HEK293 (cell line): Measurements from ENCODE around the gene CASQ2.

Experiments used
- CTCF ChIA-PET: fragments of 350-600 bp; formaldehyde crosslinking; extraction: SDS; loops from one replicate; lab custom pipeline; 2021; ENCODE audit warnings: antibody characterized with exemption; lab: Yijun Ruan, JAX
- POLR2A ChIA-PET: fragments of 300-600 bp; formaldehyde crosslinking; extraction: SDS; loops from one replicate; lab custom pipeline; 2020; ENCODE audit warnings: antibody characterized with exemption, inconsistent platforms; lab: Yijun Ruan, JAX
- H3K27ac ChIP-seq: fragments of 200-500 bp; sonication (Bioruptor generic); 2 replicates; pipeline ENCODE4 v1.5.1; 2014; ENCODE audit warnings: low read depth, low read length, control low read depth, inconsistent platforms; ENCODE audit errors: extremely low read depth
- H3K36me3 ChIP-seq, 2 experiments: fragments of 200-500 bp in 1 of 2; sonication (Bioruptor generic) in 1 of 2; 1 replicate in 1 of 2; 2 replicates in 1 of 2; pipeline ENCODE4 v1.5.1; 2014 to 2017; ENCODE audit warnings: inconsistent platforms in 2 of 2, low read length in 2 of 2; ENCODE audit not compliant: control insufficient read depth in 2 of 2, insufficient read depth in 1 of 2
- H3K4me1 ChIP-seq: fragments of 200-500 bp; sonication (Bioruptor generic); 2 replicates; pipeline ENCODE4 v1.5.1; 2014; ENCODE audit warnings: mild to moderate bottlenecking, low read length, inconsistent platforms; ENCODE audit not compliant: control insufficient read depth, insufficient read depth
- H3K4me3 ChIP-seq: 2 replicates; pipeline ENCODE4 v1.5.1; 2011; ENCODE audit warnings: low read depth, mild to moderate bottlenecking, control low read depth, low read length, moderate library complexity
- H3K9me3 ChIP-seq: fragments of 200-500 bp; sonication (Bioruptor generic); 2 replicates; pipeline ENCODE4 v1.5.1; 2014; ENCODE audit warnings: low read depth, low read length, inconsistent platforms; ENCODE audit not compliant: control insufficient read depth, insufficient read depth
- BCL11A ChIP-seq: fragments of 450-650 bp; formaldehyde crosslinking; IDR thresholded peaks from 2 replicates; pipeline ENCODE4 v1.5.1; 2016; ENCODE audit warnings: low read depth, missing biosample characterization, missing genetic modification characterization
- BCL6B ChIP-seq: fragments of 450-650 bp; formaldehyde crosslinking; IDR thresholded peaks from 2 replicates; pipeline ENCODE4 v1.5.1; 2017; ENCODE audit warnings: missing biosample characterization, missing genetic modification characterization
- EGR2 ChIP-seq: fragments of 450-650 bp; formaldehyde crosslinking; IDR thresholded peaks from 2 replicates; pipeline ENCODE4 v1.5.1; 2016; ENCODE audit warnings: low read depth, missing biosample characterization, missing genetic modification characterization
- GLI2 ChIP-seq: fragments of 450-650 bp; formaldehyde crosslinking; IDR thresholded peaks from 2 replicates; pipeline ENCODE4; 2017; ENCODE audit warnings: missing biosample characterization, missing genetic modification characterization, low read depth, borderline replicate concordance
- GLIS1 ChIP-seq: fragments of 450-650 bp; formaldehyde crosslinking; IDR thresholded peaks from 2 replicates; pipeline ENCODE4 v1.5.1; 2016; ENCODE audit warnings: missing biosample characterization, missing genetic modification characterization
- IKZF3 ChIP-seq: fragments of 450-650 bp; IDR thresholded peaks from 2 replicates; pipeline ENCODE4 v1.5.0; 2018; ENCODE audit warnings: missing biosample characterization, mild to moderate bottlenecking, missing genetic modification characterization, moderate library complexity
- PRDM1 ChIP-seq: fragments of 450-650 bp; formaldehyde crosslinking; IDR thresholded peaks from 2 replicates; pipeline ENCODE4; 2016; ENCODE audit warnings: missing biosample characterization, missing genetic modification characterization
- YY2 ChIP-seq: fragments of 450-650 bp; formaldehyde crosslinking; IDR thresholded peaks from 2 replicates; pipeline ENCODE4 v1.5.1; 2016; ENCODE audit warnings: missing biosample characterization, missing genetic modification characterization
- ZBTB20 ChIP-seq: fragments of 450-650 bp; formaldehyde crosslinking; IDR thresholded peaks from 2 replicates; pipeline ENCODE4 v1.5.1; 2016; ENCODE audit warnings: missing biosample characterization, missing genetic modification characterization
- ZBTB44 ChIP-seq: fragments of 450-650 bp; IDR thresholded peaks from 2 replicates; pipeline ENCODE4 v1.5.1; 2018; ENCODE audit warnings: missing biosample characterization, mild to moderate bottlenecking, missing genetic modification characterization
- ZBTB6 ChIP-seq: fragments of 450-650 bp; formaldehyde crosslinking; IDR thresholded peaks from 2 replicates; pipeline ENCODE4 v1.5.1; 2017; ENCODE audit warnings: missing biosample characterization, missing genetic modification characterization
- ZBTB7A ChIP-seq: fragments of 450-650 bp; formaldehyde crosslinking; IDR thresholded peaks from 2 replicates; pipeline ENCODE4 v1.5.1; 2016; ENCODE audit warnings: low read depth, missing biosample characterization, missing genetic modification characterization
- ZBTB8A ChIP-seq: fragments of 450-650 bp; formaldehyde crosslinking; IDR thresholded peaks from 2 replicates; pipeline ENCODE4 v1.5.1; 2016; ENCODE audit warnings: missing biosample characterization, missing genetic modification characterization
- ZFP69B ChIP-seq: fragments of 450-650 bp; formaldehyde crosslinking; IDR thresholded peaks from 2 replicates; pipeline ENCODE4 v1.5.1; 2016; ENCODE audit warnings: missing biosample characterization, missing genetic modification characterization
- ZNF132 ChIP-seq: fragments of 450-650 bp; formaldehyde crosslinking; IDR thresholded peaks from 2 replicates; pipeline ENCODE4 v1.5.1; 2017; ENCODE audit warnings: missing biosample characterization, missing genetic modification characterization, borderline replicate concordance
- ZNF175 ChIP-seq: fragments of 450-650 bp; formaldehyde crosslinking; IDR thresholded peaks from 2 replicates; pipeline ENCODE4 v1.5.1; 2016; ENCODE audit warnings: missing biosample characterization, missing genetic modification characterization
- ZNF18 ChIP-seq: fragments of 450-650 bp; formaldehyde crosslinking; IDR thresholded peaks from 2 replicates; pipeline ENCODE4 v1.5.1; 2016; ENCODE audit warnings: missing biosample characterization, missing genetic modification characterization
- ZNF341 ChIP-seq: fragments of 450-650 bp; formaldehyde crosslinking; IDR thresholded peaks from 2 replicates; pipeline ENCODE4; 2016; ENCODE audit warnings: low read depth, missing biosample characterization, missing genetic modification characterization
- ZNF37A ChIP-seq: fragments of 450-650 bp; IDR thresholded peaks from 2 replicates; pipeline ENCODE4 v1.5.1; 2018; ENCODE audit warnings: missing biosample characterization, missing genetic modification characterization
- ZNF426 ChIP-seq: fragments of 450-650 bp; formaldehyde crosslinking; IDR thresholded peaks from 2 replicates; pipeline ENCODE4 v1.5.1; 2017; ENCODE audit warnings: missing biosample characterization, missing genetic modification characterization, mild to moderate bottlenecking, inconsistent platforms, moderate library complexity
- ZNF654 ChIP-seq: fragments of 450-650 bp; formaldehyde crosslinking; IDR thresholded peaks from 2 replicates; pipeline ENCODE4 v1.5.1; 2016; ENCODE audit warnings: low read depth, missing biosample characterization, missing genetic modification characterization
- ZNF768 ChIP-seq: fragments of 450-650 bp; formaldehyde crosslinking; IDR thresholded peaks from 2 replicates; pipeline ENCODE4 v1.5.1; 2018; ENCODE audit warnings: missing biosample characterization, mild to moderate bottlenecking, missing genetic modification characterization
- ZNF777 ChIP-seq: fragments of 450-650 bp; formaldehyde crosslinking; IDR thresholded peaks from 2 replicates; pipeline ENCODE4 v1.5.1; 2017; ENCODE audit warnings: missing biosample characterization, missing genetic modification characterization, borderline replicate concordance
- TF ChIP-seq, protein P1 (sequence below): fragments of 450-650 bp; formaldehyde crosslinking; IDR thresholded peaks from 2 replicates; pipeline ENCODE4 v1.5.1; 2016; ENCODE audit warnings: missing biosample characterization, missing genetic modification characterization
- TF ChIP-seq, protein P2 (sequence below): fragments of 450-650 bp; formaldehyde crosslinking; IDR thresholded peaks from 2 replicates; pipeline ENCODE4; 2016; ENCODE audit warnings: missing biosample characterization, missing genetic modification characterization
- TF ChIP-seq, protein P3 (sequence below): fragments of 450-650 bp; formaldehyde crosslinking; IDR thresholded peaks from 2 replicates; pipeline ENCODE4 v1.5.1; 2016; ENCODE audit warnings: missing biosample characterization, missing genetic modification characterization

CASQ2 gene

DNA sequence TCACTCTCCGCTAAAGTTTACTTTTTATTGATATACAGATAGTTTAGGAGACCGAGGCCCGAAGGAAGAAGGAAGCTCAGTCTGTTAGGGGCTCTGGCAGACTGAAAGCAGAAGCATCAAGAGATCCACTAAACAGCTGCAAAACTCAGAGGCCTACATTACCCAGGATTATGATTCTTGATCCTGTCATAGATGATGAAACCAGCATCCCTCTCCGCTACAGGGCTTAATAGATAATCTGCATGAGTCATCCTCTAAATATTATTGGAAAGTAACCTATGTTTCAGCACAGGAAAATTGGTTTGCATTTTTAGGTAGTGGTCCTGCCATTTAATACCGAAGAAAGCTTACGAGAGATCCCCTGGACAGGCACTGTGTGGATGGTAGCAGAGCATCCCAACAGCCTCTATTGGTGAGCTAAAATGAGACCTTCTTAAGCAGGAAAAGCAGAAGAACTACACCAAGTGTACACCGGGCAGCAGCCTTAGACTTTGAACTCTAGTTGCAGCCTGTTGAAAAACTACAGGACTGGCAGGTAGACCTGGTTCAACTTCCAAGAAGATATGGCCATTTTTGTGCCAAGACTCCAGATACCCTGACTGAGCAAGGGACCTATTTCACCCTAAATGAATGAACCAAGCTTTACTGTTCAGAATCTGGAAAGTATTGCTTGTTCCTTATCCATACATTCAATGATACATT is 6.8 kb downstream of the CASQ2 start:
- TF ChIP-seq GLI2 (tag by site-specific recombination) = no peak
- TF ChIP-seq GLIS1 (tag by site-specific recombination) = no peak
- TF ChIP-seq, protein P1, sequence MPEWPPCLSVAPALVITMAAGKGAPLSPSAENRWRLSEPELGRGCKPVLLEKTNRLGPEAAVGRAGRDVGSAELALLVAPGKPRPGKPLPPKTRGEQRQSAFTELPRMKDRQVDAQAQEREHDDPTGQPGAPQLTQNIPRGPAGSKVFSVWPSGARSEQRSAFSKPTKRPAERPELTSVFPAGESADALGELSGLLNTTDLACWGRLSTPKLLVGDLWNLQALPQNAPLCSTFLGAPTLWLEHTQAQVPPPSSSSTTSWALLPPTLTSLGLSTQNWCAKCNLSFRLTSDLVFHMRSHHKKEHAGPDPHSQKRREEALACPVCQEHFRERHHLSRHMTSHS (tag by site-specific recombination) = no peak
- TF ChIP-seq, protein P2, sequence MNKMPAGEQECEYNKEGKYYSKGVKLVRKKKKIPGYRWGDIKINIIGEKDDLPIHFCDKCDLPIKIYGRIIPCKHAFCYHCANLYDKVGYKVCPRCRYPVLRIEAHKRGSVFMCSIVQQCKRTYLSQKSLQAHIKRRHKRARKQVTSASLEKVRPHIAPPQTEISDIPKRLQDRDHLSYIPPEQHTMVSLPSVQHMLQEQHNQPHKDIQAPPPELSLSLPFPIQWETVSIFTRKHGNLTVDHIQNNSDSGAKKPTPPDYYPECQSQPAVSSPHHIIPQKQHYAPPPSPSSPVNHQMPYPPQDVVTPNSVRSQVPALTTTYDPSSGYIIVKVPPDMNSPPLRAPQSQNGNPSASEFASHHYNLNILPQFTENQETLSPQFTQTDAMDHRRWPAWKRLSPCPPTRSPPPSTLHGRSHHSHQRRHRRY (tag by site-specific recombination) = no peak
- TF ChIP-seq, protein P3, sequence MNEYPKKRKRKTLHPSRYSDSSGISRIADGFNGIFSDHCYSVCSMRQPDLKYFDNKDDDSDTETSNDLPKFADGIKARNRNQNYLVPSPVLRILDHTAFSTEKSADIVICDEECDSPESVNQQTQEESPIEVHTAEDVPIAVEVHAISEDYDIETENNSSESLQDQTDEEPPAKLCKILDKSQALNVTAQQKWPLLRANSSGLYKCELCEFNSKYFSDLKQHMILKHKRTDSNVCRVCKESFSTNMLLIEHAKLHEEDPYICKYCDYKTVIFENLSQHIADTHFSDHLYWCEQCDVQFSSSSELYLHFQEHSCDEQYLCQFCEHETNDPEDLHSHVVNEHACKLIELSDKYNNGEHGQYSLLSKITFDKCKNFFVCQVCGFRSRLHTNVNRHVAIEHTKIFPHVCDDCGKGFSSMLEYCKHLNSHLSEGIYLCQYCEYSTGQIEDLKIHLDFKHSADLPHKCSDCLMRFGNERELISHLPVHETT (tag by site-specific recombination) = no peak
- TF ChIP-seq ZBTB7A (tag by site-specific recombination) = no peak
- TF ChIP-seq IKZF3 (tag by site-specific recombination) = no peak
- TF ChIP-seq ZNF132 (tag by site-specific recombination) = no peak
- no peak for TF ChIP-seq ZNF768 (tag by site-specific recombination)
- TF ChIP-seq ZNF175 (tag by site-specific recombination) = no peak
- TF ChIP-seq ZFP69B = no peak
- TF ChIP-seq YY2 (tag by site-specific recombination) = no peak
- TF ChIP-seq ZBTB8A (tag by site-specific recombination) = no peak
- TF ChIP-seq BCL6B (tag by site-specific recombination) = no peak
- TF ChIP-seq ZNF654 (tag by site-specific recombination) = no peak
- no peak for TF ChIP-seq PRDM1 (tag by site-specific recombination)
- TF ChIP-seq EGR2 = no peak
- Histone ChIP-seq H3K9me3 (no peaks in the 10 kb centered on the region), H3K4me3 (no peak overlapping the region), H3K27ac (no peak overlapping the region), H3K4me1 (no peaks in the 10 kb centered on the region), H3K36me3 (no peaks in the 10 kb centered on the region)
- ChIA-PET CTCF (interaction anchor here (0.5 to 2.7 kb wide), 7 partner anchors 10 to 221 kb away, joined by 3 to 14 read pairs (median 6); no protein-coding TSS in a partner anchor), POLR2A (no interaction called here)

GRCh38 chr1:115757856-115758255 is 10.7 kb downstream of the CASQ2 start:
- Histone ChIP-seq H3K9me3 (no peaks in the 10 kb centered on the region), H3K27ac (no peak overlapping the region), H3K36me3 (no peaks in the 10 kb centered on the region), H3K4me3 (no peak overlapping the region), H3K4me1 (no peaks in the 10 kb centered on the region)
- CTCF ChIA-PET = interaction anchor here (1.1 kb wide), 1 partner anchor 43 kb away, joined by 3 read pairs; no protein-coding TSS in a partner anchor
- POLR2A ChIA-PET = no interaction called here
- TF ChIP-seq ZNF37A (tag by site-specific recombination) (no peak), ZBTB20 (tag by site-specific recombination) (no peak), ZNF18 (tag by site-specific recombination) (no peak), ZNF426 (tag by site-specific recombination) (no peak), EGR2 (no peak), ZNF341 (tag by site-specific recombination) (no peak), GLI2 (tag by site-specific recombination) (no peak), ZBTB6 (tag by site-specific recombination) (no peak), PRDM1 (tag by site-specific recombination) (no peak), BCL11A (tag by site-specific recombination) (no peak), ZNF777 (tag by site-specific recombination) (no peak), ZBTB44 (tag by site-specific recombination) (no peak)
